Fibroblast of the conjunctiva (primary cell): Measurements from ENCODE around the gene BIVM.

Experiments
- DNase-seq: peaks from one replicate; pipeline ENCODE4 v3.0.0-alpha.2; 2010; ENCODE audit warnings: low read depth

BIVM gene

GRCh38 chr13:102881819-102882686, 83.1 kb downstream of the BIVM start:
- no peak for DNase-seq
